ENCODE measurements around the gene RHBDL1. TPM values are rescaled to one million over a fixed set of nuclear protein-coding genes. Genes with fewer than 3 reads are reported as not detected.

The RHBDL1 gene
- total RNA-seq: 0.39 and 1.8 TPM in 2 replicates

DNA sequence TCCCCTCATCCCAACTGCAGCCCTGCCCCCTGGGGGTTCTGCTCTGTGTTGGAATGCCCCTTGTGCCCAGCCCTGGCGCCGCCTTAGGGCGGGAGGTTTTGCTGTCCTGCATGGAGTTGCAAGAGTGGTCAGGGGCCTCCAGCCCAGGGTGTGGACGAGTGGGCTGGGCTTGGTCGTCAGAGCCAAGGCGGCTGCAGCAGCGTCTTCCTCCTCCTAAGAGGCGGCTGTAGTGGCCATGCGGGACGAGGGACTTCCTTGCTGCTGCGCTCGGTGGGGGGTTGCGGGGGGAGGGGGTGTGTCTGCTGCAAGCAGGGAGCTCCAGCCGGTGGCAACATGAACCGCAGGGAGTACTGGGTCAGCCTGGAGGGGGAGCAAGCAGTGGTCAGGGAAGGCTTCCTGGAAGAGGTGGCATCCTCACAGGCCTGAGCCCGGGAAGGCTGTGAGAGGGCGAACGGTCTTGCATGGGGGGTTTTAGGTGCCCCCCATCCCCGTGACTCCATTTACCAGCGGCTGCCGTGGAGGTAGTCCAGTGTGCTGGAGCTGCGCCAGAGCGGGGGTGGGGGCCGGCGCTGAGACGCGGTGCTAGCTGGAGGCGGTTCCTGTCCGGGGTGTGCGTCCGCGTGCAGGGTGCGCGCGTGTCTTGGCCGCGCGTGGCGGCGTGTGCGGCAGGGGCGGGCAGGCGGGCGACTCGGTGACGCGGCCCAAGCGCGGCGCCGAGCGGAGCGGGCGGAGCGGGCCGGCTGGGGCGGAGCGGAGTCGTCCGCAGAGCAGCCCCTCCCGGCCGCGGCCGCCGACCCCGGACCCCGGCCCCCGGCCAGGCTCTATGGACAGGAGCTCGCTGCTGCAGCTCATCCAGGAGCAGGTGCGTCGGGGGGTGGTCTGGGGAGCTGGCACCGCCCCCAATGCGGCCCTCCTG is at the start of gene RHBDL1:
RHBDL1 (plus strand) TSS at position 704 of the 916 bp plus-strand sequence; CDS start at position 824, 120 bp downstream.

DNA sequence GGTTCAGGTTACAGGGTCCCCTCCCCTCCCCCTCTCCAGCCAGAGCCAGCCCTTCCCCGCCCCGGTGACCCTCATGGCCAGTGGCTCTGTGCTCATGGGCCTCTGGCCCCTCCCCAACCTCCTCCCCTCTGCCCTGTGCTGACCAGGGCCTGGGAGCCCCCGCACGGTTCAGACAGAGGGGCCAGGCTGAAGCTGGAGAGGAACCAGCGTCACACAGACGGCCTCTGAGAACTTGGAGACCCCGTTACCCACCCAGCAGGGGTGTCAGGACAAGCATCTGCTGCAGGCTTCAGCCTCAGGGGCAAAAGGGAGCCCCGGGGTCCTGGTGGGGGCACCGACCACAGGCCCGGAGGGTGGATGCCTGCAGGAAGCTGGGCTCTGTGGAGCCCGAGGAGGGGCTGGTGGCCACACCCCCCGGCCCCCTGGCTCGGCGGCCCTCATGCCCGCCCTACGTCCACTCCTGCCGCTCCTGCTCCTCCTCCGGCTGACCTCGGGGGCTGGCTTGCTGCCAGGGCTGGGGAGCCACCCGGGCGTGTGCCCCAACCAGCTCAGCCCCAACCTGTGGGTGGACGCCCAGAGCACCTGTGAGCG is 44.6 kb upstream of the RHBDL1 start, which contains the start of gene WFIKKN1:
WFIKKN1 (plus strand) TSS at position 171 of the 591 bp plus-strand sequence; CDS start at position 440, 269 bp downstream.

DNA sequence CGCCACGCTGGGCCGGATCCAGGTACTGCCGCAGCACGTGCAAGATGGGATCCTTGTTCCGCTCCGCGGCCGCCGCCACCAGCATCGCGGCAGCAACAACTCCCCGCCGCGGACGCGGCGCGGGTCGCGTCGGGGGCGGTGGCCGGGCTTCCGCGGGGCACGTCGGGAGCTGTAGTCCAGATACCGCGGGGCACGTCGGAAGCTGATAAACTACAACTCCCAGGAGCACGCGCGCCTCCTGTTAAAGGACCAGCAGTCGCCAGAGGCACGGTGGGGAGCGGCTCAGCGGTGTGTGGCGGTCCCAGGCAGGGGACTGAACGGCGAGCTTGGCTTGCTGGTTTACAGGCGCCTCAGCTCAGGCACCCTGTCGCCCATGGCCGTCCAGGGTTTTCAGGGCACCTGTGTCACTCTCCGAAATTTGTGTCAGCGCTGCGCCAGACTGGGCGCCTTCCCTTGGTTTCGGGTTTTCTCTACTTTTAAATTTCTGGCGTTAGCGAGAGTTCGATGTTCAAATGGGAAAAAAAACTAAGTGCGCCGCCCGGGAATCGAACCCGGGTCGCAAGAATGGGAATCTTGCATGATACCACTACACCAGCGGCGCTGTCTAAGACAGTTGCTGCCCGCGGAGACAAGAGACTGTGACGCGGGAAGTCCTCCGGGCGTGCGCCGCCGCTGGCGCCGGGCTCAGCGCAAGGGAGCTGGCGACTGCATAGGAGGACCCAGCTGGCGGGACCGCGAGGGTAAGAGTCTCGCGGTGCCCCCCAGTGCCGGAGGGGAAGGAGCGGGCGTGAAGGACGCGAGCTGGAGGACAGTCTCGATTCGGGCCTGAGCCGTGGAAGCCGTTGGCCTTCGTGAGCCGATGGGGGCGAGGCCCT is 39.0 kb upstream of the RHBDL1 start, which contains the start of gene METTL26:
METTL26 (minus strand) TSS at position 100 of the 875 bp plus-strand sequence; CDS start at position 85, 15 bp downstream.

DNA sequence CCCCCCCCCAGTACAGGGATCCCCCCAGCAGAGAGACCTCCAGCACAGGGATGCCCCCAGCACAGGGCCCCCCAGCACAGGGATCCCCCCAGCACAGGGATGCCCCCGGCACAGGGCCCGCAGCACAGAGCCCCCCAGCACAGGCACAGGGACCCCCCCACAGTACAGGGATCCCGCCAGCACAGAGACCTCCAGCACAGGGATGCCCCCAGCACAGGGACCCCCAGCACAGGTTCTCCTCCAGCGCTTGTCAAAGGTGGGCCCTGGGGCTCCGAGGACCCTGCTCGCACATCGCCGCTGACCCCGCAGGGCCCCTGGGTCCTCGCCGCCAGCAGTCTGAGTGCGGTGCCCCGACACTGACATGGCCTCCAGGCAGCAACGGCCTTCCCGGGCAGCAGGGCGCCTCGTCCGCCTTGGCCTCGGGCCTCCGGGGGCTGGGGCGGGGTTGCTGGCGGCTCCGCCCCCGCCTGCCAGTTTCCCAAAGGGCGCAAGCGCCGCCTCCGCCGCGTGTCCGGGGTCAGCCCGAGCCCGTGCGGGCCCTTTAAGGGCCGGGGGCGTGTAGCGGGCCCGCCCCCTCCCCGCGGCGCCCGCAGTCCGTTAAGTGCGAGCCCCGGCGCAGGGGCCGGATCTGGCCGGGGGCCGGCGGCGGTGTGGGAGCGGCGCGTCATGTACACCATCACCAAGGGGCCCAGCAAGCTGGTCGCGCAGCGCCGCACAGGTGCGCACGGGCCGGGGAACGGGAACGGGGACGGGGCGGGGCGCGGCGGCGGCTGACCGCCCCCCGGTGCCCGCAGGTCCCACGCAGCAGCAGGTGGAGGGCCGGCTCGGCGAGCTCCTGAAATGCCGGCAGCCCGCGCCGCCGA is 33.9 kb upstream of the RHBDL1 start, which contains the start of gene MCRIP2:
MCRIP2 (plus strand) TSS at position 503 of the 863 bp plus-strand sequence; CDS start at position 667, 164 bp downstream.

DNA sequence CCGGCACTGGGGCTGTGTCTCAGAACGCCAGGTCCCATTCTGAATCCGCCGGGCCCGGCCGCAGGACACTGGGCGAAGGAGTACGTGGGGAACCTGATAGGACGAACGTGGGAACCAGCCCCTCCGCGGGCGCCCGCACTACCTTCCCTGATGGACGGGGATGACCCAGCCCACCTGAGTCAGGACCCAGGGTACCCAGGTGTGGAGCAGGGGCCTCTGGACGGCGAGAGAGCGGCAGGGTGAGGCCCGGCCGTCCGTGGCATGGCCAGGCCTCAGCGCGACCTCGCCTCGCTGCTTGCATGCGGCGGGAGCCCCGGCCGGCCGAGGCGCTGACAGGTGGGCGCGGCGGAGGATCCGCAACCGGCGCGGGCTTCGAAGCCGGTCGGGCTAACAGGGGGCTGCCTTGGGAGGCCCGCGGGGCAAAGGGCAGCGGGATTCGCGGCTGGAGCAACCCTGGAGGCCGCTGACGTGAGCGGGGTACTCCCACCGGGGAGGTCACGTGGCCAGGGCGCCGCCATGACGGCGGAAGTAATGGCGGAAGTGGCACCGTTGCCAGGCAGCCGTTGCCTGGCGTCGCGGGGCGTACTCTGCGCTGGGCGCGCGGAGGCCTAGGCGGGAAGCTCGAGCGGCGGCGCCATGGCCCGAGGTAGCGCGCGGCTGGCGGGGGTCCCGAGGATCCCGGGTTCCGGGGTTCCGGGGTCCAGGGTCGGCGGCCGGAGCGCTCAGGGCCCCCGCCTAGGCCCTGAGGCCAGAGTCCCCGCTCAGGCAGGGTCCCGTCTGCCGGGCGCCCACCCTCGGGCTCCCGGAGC is 26.5 kb upstream of the RHBDL1 start, which contains the start of gene WDR90:
WDR90 (plus strand) TSS at position 585 of the 809 bp plus-strand sequence; CDS start at position 637, 52 bp downstream.

DNA sequence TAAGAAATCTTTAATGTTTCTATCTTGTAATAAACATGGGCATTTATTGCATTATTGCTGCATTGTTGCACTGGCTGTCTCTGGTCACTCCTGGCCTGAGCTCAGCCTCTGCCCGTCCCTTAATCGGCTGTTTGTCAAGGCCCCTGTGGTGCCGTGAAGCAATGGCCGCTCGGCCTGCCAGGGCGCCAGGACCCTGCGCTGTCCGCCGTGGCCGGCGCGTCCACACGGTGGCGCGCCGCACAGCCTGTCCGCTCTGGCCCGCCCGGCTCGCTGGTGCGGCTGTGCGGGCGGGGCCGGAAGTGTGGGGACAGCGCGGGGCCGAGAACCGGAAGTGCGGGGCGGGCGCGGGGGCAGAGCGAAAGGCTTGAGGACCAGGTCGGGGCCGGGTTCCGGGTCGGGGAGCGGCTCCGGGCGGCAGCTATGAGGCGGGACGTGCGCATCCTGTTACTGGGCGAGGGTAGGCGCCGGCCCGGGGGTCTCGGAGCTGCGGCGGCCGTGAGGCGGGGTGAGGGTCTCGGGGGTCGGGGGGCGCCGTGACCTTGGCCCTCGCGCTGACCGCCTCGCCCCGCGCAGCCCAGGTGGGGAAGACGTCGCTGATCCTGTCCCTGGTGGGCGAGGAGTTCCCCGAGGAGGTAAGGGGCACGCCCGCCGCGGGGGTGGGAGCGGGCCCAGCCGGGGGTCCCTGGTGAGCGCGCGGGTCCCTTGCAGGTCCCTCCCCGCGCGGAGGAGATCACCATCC is 7.5 kb upstream of the RHBDL1 start, which contains the start of gene RHOT2:
RHOT2 (plus strand) TSS at position 353 of the 739 bp plus-strand sequence; CDS start at position 421, 68 bp downstream.

DNA sequence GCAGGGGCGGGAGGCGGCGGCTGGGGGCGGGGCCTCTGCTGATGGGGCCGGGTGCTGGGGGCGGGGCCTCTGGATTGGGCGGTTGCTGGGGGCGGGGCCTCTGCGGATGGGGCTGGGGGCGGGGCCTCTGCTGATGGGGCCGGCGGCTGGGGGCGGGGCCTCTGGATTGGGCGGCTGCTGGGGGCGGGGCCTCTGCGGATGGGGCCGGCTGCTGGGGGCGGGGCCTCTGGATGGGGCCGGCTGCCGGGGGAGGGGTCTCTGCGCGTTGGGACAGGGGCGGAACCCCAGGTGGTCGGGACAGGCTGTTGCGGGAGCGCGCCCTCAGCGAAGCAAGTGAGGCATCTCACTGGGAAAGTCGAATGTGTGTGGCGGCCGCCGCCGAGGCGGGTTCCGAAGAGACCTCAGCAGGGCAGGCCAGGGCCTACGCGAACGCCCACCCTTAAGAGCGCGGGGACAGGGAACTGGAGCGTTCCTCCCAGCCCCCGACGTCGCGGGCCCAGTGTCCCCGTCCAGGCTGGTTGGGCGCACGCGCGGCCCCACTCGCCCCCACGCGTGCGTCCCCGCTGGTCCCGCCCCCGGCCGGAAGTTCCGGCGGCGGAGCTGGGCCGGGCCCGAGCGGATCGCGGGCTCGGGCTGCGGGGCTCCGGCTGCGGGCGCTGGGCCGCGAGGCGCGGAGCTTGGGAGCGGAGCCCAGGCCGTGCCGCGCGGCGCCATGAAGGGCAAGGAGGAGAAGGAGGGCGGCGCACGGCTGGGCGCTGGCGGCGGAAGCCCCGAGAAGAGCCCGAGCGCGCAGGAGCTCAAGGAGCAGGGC is 4.5 kb downstream of the RHBDL1 start, which contains the start of gene STUB1:
STUB1 (plus strand) TSS at position 597 of the 811 bp plus-strand sequence; CDS start at position 713, 116 bp downstream.

DNA sequence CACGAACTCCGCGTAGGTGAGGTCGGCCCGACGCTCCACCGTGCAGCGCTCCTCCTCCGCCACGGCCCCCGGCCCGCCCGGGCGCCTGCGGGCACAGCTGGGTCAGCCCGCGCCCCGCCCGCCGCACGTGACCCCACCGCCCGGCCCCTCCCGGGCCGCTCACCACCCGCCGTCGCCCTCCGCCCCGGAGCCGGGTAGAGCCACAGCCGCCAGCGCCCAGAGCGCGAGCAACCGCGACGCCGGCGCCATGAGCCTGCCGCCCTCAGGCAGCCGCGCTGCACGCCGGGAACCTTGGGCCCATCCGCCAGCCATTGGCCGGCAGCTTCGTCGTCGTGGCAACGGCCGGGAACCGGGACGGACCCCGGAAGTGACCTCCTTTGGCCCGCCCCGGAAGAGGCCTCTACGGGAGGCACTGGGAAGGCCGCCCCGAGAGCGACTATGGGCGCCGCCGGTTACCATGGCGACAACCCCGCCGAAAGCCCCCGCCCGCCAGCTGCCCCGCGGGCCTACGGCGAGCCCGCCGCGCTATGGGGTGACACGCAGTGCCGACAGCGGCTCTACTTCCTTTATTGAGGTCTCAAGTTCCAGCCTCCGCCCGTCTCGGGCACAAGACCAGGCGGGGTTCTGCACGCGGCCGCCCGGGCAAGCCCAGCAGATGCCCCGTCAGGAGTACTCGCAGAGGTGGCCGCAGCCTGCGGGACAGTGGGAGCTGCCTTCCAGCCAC is 8.8 kb downstream of the RHBDL1 start, which contains the start of gene JMJD8:
JMJD8 (minus strand) TSS at position 264 of the 724 bp plus-strand sequence; CDS start at position 249, 15 bp downstream.

DNA sequence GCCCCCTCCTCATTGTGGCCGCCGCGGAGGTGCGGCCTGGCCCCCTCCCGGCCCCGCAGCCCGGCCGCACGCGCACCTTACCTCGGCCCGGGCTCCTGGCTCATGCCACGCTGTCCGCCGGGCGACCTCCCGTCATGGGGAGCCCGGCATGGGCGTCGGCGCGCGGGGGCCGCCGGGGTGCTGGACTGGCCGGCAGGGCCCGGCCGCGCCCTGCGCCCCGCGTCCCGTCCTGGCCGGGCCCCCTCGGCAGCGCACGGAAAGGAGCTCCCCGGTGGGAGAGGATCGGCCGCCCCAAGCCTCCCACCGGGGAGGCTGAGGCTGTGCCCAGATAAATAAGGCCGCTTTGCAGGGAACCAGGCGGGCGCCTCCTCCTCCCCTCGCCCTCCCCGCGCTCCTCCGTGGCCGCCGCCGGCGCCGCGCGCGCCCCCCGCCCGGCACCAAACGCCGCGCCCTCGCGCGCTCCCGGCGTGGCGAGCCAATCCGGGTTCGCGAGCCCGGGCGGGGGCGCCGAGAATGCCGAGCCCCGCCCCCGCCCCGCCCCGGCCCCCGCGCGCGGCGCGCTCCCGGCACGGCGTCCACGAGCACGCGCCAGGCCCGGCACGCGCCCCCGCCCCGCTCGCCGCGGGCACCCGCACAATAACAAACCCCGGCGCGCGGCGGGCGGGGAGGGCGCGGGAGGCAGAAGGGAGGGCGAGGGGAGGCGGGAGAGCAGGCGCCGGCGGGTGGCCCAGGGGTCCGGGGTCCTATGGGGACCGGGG is 30.1 kb downstream of the RHBDL1 start, which contains the start of gene FBXL16:
FBXL16 (minus strand) TSS at position 371 of the 758 bp plus-strand sequence. CDS start 8,396 bp downstream, outside the sequence.

DNA sequence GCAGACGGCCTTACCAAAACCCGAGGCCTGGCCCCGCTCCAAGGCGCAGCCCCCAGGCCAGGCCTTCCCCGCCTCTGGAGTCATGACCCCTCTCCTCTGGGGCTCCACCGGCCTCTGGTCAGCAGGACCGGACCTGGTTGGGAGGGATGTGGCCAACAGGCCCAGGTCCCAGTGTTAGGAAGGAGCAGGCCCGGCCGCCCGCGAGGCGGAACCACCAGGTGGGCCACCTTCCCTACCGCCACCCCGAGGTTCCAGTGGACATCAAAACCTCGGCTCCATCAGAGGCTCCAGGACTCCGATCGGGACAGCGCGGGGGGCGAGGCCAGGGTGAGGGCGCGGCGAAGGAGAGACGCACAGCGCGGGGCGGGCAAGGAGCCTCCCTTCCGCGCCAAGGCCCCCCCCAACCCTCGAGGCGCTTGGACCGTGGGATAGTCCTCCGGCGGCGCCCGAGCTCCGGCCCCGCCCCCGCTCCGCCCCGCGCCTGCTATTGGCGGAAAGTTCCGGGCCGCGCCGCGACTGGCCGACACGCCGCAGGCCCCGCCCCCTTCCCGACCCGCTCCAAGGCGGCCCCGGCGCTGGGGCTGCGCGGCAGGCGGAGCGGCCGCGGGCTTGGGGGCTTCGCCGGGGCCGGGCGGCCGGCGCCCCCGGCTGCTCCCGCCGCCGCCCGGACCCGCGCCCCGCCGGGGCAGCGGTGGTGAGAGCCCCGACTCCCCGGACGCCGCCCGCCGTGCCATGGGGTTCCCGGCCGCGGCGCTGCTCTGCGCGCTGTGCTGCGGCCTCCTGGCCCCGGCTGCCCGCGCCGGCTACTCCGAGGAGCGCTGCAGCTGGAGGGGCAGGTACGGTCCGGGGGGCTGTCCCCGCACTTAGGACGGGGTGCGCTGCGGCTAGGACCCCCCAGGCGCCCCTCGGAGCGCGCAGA is 39.3 kb downstream of the RHBDL1 start, which contains the start of gene METRN:
METRN (plus strand) TSS at position 561 of the 919 bp plus-strand sequence; CDS start at position 733, 172 bp downstream.

DNA sequence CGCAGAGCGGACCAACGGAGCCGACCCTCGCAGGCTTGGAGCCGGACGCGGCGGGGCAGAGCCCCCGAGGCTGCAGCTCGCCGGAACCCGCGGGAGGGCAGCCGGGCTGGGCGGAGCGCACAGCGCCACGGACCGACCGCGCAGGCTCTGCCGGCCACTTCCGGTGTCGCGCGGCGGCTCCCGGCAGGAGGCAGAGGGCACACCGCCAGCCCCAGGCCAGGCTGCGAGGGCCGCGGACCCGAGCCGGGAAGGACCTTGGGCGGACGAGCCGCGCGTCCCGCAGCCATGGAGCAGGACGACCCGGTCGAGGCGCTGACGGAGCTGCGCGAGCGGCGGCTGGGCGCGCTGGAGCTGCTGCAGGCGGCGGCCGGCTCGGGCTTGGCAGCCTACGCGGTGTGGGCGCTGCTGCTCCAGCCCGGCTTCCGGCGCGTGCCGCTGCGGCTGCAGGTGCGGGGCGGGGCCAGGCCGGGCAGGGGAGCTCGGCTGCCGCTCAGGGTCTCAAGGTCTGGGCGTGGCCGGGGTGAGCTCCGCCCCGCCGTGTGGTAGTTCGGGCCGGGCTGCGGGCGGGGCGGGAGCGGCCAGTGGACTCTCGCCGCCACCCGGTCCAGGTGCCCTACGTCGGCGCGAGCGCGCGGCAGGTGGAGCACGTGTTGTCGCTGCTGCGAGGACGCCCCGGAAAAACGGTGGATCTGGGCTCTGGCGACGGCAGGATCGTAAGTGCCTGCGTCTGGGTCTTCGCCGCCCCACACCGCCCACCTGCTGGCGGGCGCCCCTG is 45.7 kb downstream of the RHBDL1 start, which contains the start of gene ANTKMT:
ANTKMT (plus strand) TSS at position 157 of the 775 bp plus-strand sequence; CDS start at position 286, 129 bp downstream.

DNA sequence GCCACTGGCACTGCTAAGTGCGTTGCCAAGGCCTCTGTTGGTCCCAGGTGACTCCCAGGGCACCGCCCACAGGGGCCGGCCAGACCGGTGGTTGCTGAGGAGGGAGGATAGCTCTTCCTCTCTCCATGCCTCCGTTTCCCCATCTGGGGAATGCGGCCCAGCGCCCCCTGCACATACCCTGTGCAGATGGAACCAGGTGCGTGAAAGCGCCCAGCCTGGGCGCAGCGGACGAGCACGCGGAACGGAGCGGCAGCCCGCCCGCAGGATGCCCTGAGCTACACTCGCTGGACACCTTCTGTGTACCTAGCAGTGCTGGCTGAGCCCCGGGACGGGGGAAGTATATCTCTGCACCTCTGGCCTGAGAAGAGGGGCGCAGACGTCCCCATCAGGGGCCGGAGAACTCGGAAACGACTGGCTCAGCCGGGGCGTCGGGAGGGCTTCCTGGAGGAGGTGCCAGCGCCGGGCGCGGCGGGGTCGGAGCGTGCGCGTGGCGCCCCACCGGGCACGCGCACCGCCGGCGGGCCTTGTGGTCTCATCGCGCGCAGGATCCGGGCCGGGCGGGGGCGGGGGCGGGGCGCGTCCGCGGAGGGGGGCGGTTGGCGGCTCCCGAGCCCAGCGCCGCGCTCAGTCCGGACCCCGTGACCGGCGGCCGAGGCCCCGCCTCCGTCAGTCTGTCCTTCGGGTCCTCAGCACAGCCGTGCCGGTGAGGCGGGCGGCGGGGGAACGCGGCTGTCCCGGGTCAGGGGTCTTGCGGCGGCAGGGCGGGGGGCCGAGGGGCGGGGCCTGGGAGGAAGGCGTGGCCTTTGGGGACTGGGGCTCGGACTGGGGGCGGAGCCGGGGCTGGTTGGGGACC is 51.2 kb downstream of the RHBDL1 start, which contains the start of the genes CCDC78 and HAGHL:
CCDC78 (minus strand) TSS at position 6 of the 853 bp plus-strand sequence. CDS start 76 bp downstream, outside the sequence.
HAGHL (plus strand) TSS at position 669 of the 853 bp plus-strand sequence. CDS start 404 bp downstream, outside the sequence.

